ENCODE data around the gene FOXP1. TPM values are rescaled to one million over a fixed set of nuclear protein-coding genes. Genes with fewer than 3 reads are reported as not detected.

The FOXP1 gene
- total RNA-seq, 1 donor: 55.7 TPM

- TF ChIP-seq CTCF (IDR thresholded peaks at IDR 0.05; ENCODE audit: insufficient read depth, low read depth, low read length): no peak
- H3K4me3 ChIP-seq (ENCODE audit: low read depth, low read length): no peak overlapping the region
- no peak for DNase-seq (ENCODE audit: low read depth)
These were observed 63.1 kb downstream of the FOXP1 start for GRCh38 chr3:71520161-71521020.

DNA sequence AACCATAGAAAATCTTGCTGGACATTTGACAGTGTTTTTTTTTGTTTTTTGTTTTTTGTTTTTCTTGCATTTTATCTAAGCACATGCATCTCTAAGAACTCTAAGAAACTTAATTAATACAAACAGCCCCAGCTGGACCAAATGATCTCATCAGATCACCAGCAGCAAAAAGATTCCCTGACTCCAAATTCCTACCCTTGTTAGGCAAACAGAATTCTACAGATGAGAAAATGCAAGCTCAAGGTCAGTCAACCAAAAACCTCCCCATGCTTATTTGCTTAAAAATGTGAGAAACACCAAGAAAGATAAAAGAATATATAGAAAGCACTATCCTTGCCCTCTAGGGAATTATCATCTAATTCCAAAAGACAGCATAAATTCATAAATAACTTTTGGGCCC, 65.4 kb downstream of the FOXP1 start:
- H3K4me3 ChIP-seq (ENCODE audit: low read depth, low read length): no peak overlapping the region
- DNase-seq (ENCODE audit: low read depth): no peak
- TF ChIP-seq CTCF (IDR thresholded peaks at IDR 0.05; ENCODE audit: insufficient read depth, low read depth, low read length): no peak

- H3K4me3 ChIP-seq (ENCODE audit: low read depth, low read length): no peak overlapping the region
- no peak for TF ChIP-seq CTCF (IDR thresholded peaks at IDR 0.05; ENCODE audit: insufficient read depth, low read depth, low read length)
- no peak for DNase-seq (ENCODE audit: low read depth)
These were observed 66.2 kb downstream of the FOXP1 start for GRCh38 chr3:71517271-71517791.

- no peak for DNase-seq (ENCODE audit: low read depth)
- no peak for TF ChIP-seq CTCF (IDR thresholded peaks at IDR 0.05; ENCODE audit: insufficient read depth, low read depth, low read length)
- H3K4me3 ChIP-seq (ENCODE audit: low read depth, low read length): no peak overlapping the region
These were observed 67.7 kb downstream of the FOXP1 start for GRCh38 chr3:71515636-71516365.

DNA sequence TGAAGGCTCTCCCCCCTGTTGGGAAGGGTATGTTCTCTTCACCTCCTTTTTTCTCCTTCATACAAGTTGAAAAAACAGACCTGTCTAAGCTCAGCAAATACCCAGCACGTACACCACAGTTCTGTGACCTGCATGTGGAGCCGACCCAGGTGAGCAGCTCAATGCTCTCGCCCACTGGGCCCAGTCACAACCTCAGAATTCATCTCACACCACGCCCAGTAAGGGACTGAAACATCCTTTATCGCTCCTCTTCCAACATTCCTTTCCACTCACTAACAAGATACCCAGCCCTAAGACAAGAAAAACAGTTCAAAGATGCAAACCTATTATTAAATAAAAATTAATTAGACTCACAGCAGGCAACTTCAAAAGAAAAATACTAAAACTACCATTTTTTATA, 68.9 kb downstream of the FOXP1 start:
- DNase-seq (ENCODE audit: low read depth): no peak
- no peak overlapping the region for H3K4me3 ChIP-seq (ENCODE audit: low read depth, low read length)
- no peak for TF ChIP-seq CTCF (IDR thresholded peaks at IDR 0.05; ENCODE audit: insufficient read depth, low read depth, low read length)

GRCh38 chr3:71513515-71513914, 70.0 kb downstream of the FOXP1 start:
- no peak overlapping the region for H3K4me3 ChIP-seq (ENCODE audit: low read depth, low read length)
- TF ChIP-seq CTCF (IDR thresholded peaks at IDR 0.05; ENCODE audit: insufficient read depth, low read depth, low read length): no peak
- DNase-seq (ENCODE audit: low read depth): no peak
